Peyer's patch (tissue), 4 donors: ENCODE results near the gene TOE1.

Source experiments
- POLR2A ChIP-seq, 2 donors: fragments of 450-650 bp; IDR thresholded peaks; one replicate each; pipeline ENCODE4 v1.5.1; 2017; ENCODE audit warnings: antibody characterized with exemption in 2 of 2, mild to moderate bottlenecking in 2 of 2, moderate library complexity in 2 of 2
- TF ChIP-seq, protein P1 (sequence below), 6 experiments: fragments of 450-650 bp in 4 of 6; fragments of 200-600 bp in 2 of 6; sonication (generic) in 1 of 6; IDR thresholded peaks; one replicate each; pipeline ENCODE4 v1.5.1; 2017 to 2019; ENCODE audit warnings: antibody characterized with exemption in 6 of 6, mild to moderate bottlenecking in 3 of 6, moderate library complexity in 1 of 6

DNA sequence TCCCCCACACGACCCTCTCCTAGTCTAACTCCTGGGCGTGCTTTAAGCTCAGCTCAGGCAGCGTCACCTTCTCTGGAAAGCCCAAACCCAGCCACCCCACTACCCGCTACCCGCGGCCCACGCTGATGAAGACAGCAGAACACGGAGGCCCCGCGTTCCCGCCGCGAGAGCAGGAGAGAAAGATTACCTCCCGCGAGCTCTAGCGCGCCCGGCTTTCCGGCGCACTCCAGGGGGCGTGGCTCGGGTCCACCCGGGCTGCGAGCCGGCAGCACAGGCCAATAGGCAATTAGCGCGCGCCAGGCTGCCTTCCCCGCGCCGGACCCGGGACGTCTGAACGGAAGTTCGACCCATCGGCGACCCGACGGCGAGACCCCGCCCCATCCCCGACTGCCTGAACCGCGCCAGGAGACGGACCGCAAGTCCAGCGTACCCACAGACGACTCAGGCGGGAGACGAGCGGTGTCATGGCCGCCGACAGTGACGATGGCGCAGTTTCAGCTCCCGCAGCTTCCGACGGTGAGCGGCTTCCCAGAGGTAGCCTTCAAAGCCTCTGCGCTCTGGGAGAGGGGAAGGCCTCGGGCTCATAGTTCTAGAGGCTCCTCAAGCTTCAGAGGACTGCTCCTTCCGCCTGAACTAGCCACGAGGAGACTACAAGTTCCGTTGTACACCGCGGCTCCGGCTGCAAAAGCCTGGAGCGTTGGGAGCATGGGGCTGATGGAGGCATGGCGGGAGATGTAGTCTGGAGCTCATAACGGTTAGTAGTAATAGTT, at the start of gene TOE1, which contains the start of gene MUTYH:
- TF ChIP-seq, protein P1, sequence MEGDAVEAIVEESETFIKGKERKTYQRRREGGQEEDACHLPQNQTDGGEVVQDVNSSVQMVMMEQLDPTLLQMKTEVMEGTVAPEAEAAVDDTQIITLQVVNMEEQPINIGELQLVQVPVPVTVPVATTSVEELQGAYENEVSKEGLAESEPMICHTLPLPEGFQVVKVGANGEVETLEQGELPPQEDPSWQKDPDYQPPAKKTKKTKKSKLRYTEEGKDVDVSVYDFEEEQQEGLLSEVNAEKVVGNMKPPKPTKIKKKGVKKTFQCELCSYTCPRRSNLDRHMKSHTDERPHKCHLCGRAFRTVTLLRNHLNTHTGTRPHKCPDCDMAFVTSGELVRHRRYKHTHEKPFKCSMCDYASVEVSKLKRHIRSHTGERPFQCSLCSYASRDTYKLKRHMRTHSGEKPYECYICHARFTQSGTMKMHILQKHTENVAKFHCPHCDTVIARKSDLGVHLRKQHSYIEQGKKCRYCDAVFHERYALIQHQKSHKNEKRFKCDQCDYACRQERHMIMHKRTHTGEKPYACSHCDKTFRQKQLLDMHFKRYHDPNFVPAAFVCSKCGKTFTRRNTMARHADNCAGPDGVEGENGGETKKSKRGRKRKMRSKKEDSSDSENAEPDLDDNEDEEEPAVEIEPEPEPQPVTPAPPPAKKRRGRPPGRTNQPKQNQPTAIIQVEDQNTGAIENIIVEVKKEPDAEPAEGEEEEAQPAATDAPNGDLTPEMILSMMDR (IDR thresholded peaks at IDR 0.05): peak in 2 of 6 experiments; percentile 0 to 3
- TF ChIP-seq POLR2A (IDR thresholded peaks at IDR 0.05): peak; percentile 74 to 89
